ENCODE results near the gene ZNF747. TPM values are rescaled to one million over a fixed set of nuclear protein-coding genes. Genes with fewer than 3 reads are reported as not detected.
"Not testable (repeated sequence)": the region's sequence is repeated elsewhere in the genome, so short reads cannot be mapped to it uniquely, and the experiment has no call there.

Gene ZNF747
- total RNA-seq, 1 donor from 2014 or later = 6.0 TPM

- DNase-seq (ENCODE audit: extremely low read depth, low read depth, low spot score) = no peak
Observed at GRCh38 chr16:30535106-30535776, 583 bp upstream of the ZNF747 start.

GRCh38 chr16:30533748-30534367 lies 800 bp downstream of the ZNF747 start:
- DNase-seq (ENCODE audit: extremely low read depth, low read depth, low spot score) = no peak

GRCh38 chr16:30533146-30533522 lies 1.5 kb downstream of the ZNF747 start:
- DNase-seq (ENCODE audit: extremely low read depth, low read depth, low spot score) = no peak

GRCh38 chr16:30532285-30533145 lies 2.1 kb downstream of the ZNF747 start:
- no peak for DNase-seq (ENCODE audit: extremely low read depth, low read depth, low spot score)

DNA sequence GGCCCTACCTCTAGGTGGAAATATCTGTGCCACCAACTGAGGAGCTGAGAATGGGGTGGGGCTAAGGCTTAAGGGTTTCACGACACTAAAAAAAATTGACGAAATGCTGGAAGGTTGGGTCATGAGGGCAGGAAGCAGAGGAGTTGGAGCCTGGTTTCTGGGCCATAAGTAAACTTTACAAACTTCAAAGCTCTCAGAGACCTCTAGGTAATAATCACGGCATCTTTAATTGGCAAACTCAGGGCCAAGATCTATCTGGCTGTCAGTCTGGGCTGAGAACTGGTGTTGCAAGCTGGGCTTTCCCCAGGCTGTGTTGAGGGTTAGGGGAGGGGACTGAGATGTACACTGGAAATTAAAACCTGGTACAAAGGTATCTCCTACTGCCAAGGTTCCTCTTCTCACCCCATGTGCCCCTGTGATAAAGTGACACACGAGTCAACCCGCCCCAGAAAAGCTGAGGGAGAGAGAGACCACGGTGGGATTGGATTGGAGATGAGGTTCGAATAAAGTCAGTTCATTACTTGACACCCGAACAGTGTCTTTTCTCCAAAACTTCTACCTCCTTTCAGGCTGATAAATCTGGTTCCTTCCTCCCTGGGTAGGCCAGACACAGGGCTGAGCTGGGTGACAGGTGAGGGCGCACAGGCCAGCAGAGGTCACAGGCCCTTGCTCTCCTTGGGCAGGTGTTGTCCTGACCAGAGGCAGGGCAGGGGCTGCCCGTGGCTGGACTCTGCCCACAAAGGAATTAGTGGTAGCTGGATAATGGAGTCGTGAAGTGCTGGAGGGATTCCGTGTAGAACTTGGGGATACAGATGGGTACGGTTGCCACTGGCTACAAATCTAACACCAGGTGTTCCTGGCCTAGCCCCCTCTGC lies 4.3 kb downstream of the ZNF747 start:
- no peak for DNase-seq (ENCODE audit: extremely low read depth, low read depth, low spot score)

- DNase-seq (ENCODE audit: extremely low read depth, low read depth, low spot score) = no peak
Observed at GRCh38 chr16:30528799-30529457, 5.7 kb downstream of the ZNF747 start.

DNA sequence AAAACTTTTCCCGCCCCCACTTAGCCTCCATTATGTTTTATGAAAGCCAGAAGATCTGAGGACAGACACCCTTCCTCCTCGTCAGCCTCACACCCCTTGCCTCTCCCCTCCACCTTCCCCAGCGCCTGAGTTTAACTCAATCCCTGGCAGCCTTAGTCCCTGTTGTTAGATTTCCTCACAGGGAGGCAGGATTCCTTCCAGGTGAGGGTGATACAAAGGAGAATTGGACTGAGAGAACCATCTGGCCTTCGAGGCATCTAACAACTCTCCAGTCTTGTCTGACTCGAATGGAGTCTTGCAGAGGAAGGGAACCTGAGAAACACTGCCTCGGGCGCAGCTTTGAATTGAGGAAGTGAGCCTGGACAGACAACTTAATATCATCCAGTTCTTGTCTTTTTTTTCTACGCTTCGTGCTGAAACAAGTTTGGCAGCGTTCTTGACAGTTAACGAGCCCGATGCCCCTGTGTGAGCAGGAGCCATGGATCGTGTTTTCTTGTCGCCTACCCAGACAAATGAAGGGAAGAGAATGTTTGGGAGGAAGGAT lies 7.0 kb downstream of the ZNF747 start:
- DNase-seq (ENCODE audit: extremely low read depth, low read depth, low spot score) = no peak

DNA sequence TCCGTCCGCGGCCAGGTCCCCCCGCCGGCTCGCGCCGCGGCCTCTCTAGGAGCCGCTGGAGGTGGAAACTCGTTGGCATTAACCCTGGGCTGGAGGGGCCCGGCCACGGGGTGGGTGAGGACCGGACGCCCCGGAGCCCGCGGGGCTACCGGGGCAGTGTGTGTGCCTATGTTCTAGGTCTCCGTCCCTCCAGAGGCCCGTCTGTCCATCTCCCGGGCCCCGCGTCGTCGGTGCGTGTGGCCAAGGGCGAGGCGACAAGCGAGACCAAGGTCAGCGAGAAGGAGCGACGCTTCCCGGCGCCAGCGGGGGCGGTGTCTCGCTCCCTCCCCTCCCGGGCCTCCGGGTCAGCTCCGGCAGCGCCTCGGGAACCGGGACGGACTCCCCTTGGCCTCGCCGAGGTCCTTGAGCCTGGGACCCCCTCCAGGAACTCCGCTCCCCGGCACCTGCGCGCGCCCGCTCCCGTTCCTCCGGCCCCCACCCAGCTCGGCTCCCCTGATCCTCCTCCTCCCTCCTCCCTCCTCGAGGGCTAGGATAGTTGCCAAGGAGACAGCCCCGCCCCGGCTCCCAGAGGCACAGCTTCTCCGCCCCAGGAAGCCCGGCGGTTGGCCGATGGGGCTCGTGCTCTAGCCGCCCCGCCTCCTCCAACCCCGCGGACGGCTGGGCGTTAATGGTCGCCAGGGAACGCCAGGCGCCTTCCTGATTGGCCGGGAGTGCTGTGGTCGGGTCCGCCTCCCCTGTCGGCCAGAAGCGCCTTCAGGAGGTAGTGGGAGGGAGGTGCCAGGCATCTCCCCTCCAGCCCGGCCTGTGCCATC lies 7.6 kb downstream of the ZNF747 start:
- no peak for DNase-seq (ENCODE audit: extremely low read depth, low read depth, low spot score)

GRCh38 chr16:30526137-30526822 lies 8.4 kb downstream of the ZNF747 start, which contains the start of gene ZNF768:
Gene ZNF768 (minus strand): TSS chr16:30526566. CDS start chr16:30526413, 153 bp downstream.
- DNase-seq (ENCODE audit: extremely low read depth, low read depth, low spot score) = no peak

- DNase-seq (ENCODE audit: extremely low read depth, low read depth, low spot score) = no peak
Observed at GRCh38 chr16:30525844-30526136, 8.9 kb downstream of the ZNF747 start.

DNA sequence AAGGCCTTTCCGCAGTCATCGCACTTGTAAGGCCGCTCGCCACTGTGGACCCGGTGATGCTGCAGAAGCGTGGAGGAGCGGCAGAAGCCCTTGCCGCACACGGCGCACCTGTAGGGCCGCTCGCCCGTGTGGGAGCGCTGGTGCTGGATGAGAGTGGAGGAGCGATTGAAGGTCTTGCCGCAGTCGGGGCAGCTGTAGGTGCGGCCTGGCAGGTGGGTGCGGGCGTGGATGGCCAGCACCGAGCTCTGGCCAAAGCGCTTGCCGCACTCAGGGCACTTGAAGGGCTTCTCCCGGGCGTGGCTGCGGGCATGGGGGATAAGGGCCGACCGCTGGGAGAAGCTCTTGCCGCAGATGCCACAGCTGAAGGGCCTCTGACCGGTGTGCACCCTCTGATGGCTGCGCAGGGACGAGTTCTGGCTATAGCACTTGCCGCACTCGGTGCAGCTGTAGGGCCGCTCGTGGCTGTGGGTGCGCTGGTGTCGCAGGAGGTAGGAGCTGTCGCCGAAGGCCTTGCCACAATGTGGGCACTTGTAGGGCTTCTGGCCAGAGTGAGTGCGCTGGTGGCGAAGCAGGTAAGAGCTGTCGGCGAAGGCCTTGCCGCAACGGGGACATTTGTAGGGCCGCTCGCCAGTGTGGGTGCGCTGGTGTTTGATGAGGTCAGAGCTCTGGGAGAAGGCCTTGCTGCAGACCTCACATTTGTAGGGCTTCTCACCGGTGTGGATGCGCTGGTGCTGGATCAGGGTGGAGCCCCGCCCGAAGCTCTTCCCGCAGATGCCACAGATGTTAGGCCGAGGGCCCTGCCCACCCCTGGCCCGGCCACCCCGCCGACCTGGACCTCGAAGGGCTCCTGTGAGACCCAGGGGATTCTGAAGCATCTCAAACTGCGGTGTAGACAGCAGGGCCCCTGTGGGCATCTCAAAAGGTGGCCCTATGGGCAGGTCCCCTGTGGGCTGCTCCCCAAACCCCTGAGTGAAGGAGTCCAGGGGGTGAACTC lies 9.8 kb downstream of the ZNF747 start:
- DNase-seq (ENCODE audit: extremely low read depth, low read depth, low spot score) = no peak

DNA sequence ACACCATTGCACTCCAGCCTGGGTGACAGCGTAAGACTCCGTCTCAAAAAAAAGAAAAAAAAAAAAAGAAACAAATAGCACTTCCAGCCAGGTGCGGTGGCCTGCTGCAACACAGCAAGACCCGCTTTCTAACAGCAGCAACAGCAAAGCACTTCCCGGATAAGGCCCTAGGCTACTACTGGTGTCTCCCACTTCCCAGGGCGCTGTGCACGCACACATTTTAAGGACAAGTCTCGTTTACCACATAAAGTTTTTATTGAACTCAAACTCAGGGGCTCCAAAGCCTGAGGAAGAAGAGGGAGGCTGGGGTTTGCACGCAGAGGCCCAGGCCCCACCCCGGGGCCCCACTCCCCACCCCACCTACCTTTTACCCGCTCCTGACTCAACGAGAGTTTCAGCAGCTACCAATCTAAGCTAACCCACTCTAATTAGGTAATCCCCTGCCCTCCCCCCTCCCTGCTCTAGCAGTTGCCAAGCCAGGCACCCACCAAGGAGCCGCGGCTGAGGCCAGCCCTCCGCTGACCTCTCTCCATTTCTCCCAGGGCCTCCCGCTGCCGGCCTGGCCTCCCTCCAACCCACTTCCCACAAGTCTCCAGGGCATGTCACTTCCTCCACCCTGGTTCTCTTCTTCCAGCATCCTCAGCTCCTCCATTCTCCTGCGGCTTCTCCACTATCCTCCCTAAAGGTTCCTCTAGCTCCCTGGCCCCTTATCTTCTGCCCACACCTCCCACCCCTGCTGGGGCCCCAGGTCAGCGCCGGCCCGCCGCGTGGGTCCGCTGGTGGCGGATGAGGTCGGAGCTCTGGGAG lies 10.7 kb downstream of the ZNF747 start:
- no peak for DNase-seq (ENCODE audit: extremely low read depth, low read depth, low spot score)

- DNase-seq (ENCODE audit: extremely low read depth, low read depth, low spot score) = not testable (repeated sequence)
Observed at GRCh38 chr16:30522702-30523463, 11.8 kb downstream of the ZNF747 start.

DNA sequence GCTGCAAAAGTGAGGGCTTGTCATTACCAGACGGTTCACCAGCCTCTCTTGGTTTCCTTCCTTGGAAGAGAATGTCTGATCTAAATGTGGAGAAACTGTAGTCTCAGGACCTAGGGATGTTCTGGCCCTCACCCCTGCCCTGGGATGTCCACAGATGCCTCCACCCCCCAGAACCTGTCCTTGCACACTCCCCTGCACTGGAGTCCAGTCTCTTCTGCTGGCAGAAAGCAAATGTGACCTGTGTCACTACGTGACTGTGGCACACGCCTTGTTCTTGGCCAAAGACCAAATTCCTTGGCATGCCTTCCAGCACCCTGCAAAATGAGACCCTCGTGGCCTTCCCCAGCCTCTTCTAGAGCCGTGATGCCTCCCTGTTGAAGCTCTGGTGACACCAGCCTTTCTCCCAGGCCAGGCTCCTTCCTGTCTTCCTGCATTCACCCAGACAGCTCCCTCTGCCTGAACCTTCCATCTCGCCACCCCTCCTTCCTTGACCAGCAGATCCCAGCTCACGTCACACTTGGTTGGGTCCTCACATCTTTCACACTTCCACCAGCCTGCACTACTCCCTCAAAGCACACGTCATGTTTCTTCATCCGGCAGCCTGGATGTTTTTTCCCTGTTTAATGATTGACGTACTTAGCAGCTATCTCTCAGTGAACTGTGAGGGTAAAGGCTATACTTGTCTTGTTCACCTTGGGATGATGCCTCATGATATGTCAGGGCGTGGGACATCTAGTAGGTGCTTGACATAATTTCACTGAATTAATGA lies 12.6 kb downstream of the ZNF747 start:
- DNase-seq (ENCODE audit: extremely low read depth, low read depth, low spot score) = no peak

GRCh38 chr16:30521476-30521872 lies 13.2 kb downstream of the ZNF747 start:
- DNase-seq (ENCODE audit: extremely low read depth, low read depth, low spot score) = no peak
